Measurements from ENCODE around the gene TEX44.

DNA sequence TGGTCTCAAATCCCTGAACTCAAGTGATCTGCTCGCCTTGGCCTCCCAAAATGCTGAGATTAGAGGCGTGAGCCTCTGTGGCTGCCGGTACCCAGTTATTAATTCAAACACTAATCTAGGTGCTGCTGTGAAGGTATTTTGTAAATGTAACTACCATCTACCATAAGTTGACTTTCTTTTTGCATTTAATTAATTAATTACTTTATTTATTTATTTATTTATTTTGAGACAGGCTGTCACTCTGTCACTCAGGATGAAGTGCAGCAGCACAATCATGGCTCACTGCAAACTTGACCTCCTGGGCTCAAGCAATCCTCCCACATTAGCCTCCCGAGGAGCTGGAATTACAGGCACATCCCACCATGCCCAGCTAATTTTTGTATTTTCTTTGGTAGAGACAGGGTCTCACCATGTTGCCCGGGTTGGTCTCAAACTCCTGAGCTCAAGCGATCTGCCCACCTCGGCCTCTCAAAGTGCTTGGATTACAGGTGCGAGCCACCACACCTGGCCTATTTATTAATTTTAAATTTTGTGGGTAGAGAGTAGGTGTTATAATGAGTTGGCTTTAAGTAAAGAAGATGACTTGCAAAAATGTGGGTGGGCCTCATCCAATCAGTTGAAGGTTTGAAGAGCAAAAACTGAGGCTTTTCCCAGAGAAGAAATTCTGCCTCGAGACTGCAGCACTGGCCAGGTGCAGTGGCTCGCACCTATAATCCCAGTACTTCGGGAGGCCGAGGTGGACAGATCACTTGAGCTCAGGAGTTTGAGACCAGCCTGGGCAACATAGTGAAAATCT is 45.2 kb upstream of the TEX44 start:
- TF ChIP-seq, protein P1, sequence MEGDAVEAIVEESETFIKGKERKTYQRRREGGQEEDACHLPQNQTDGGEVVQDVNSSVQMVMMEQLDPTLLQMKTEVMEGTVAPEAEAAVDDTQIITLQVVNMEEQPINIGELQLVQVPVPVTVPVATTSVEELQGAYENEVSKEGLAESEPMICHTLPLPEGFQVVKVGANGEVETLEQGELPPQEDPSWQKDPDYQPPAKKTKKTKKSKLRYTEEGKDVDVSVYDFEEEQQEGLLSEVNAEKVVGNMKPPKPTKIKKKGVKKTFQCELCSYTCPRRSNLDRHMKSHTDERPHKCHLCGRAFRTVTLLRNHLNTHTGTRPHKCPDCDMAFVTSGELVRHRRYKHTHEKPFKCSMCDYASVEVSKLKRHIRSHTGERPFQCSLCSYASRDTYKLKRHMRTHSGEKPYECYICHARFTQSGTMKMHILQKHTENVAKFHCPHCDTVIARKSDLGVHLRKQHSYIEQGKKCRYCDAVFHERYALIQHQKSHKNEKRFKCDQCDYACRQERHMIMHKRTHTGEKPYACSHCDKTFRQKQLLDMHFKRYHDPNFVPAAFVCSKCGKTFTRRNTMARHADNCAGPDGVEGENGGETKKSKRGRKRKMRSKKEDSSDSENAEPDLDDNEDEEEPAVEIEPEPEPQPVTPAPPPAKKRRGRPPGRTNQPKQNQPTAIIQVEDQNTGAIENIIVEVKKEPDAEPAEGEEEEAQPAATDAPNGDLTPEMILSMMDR (IDR thresholded peaks at IDR 0.05) = no peak
- no peak for TF ChIP-seq POLR2A (IDR thresholded peaks at IDR 0.05)
- TF ChIP-seq POLR2AphosphoS5 (IDR thresholded peaks at IDR 0.05) = no peak

Measured in suprapubic skin (tissue), 4 donors.